Measurements from ENCODE around the gene ALDH3A1.
"Not testable (repeated sequence)": the region's sequence is repeated elsewhere in the genome, so short reads cannot be mapped to it uniquely, and the experiment has no call there.

The ALDH3A1 gene

GRCh38 chr17:19766421-19767270 is 18.5 kb upstream of the ALDH3A1 start:
- Histone ChIP-seq H3K4ac (ENCODE audit: low read depth, low read length) (no peak overlapping the region), H3K4me1 (ENCODE audit: control insufficient read depth in 1 of 2, insufficient read depth in 2 of 2, low read length in 2 of 2) (no peaks in the 10 kb centered on the region), H2BK120ac (ENCODE audit: insufficient read depth, low read length, poor library complexity) (no peak overlapping the region), H3K4me3 (ENCODE audit: low read depth, low read length) (no peak overlapping the region), H3K4me2 (ENCODE audit: low read length) (no peak overlapping the region), H4K8ac (ENCODE audit: low read depth, low read length) (no peak overlapping the region), H2AFZ (ENCODE audit: insufficient read depth, low read length, poor library complexity) (no peak overlapping the region), H2AK5ac (ENCODE audit: low read length) (no peak overlapping the region), H4K12ac (ENCODE audit: low read depth, low read length) (no peak overlapping the region), H2BK5ac (ENCODE audit: low read depth, low read length, poor library complexity) (no peak overlapping the region), H3K27me3 (ENCODE audit: insufficient read depth, low read length) (no peaks in the 10 kb centered on the region), H4K91ac (ENCODE audit: low read depth, low read length) (no peak overlapping the region), H3K79me2 (ENCODE audit: control insufficient read depth, insufficient read depth, low read length, poor library complexity) (no peaks in the 10 kb centered on the region), H3K9ac (ENCODE audit: low read length) (no peak overlapping the region), H3K18ac (ENCODE audit: low read length) (no peak overlapping the region), H2BK12ac (ENCODE audit: low read length) (no peak overlapping the region), H3K27ac (ENCODE audit: low read depth, low read length) (no peak overlapping the region), H3K9me3 (ENCODE audit: insufficient read depth, low read depth, low read length) (peaks cover 2% of the 10 kb centered on the region), H3K14ac (ENCODE audit: low read length) (no peak overlapping the region), H3K23ac (ENCODE audit: low read length) (no peak overlapping the region), H3K79me1 (ENCODE audit: low read length) (no peaks in the 10 kb centered on the region), H3K36me3 (ENCODE audit: control insufficient read depth in 1 of 2, insufficient read depth in 2 of 2, low read length in 2 of 2) (no peaks in the 10 kb centered on the region)
- DNase-seq = peak; percentile 47 to 84
- no CpG with 5 or more reads among the region's 12 CpGs for WGBS (ENCODE audit: extremely low coverage, insufficient coverage, insufficient read length)

DNA sequence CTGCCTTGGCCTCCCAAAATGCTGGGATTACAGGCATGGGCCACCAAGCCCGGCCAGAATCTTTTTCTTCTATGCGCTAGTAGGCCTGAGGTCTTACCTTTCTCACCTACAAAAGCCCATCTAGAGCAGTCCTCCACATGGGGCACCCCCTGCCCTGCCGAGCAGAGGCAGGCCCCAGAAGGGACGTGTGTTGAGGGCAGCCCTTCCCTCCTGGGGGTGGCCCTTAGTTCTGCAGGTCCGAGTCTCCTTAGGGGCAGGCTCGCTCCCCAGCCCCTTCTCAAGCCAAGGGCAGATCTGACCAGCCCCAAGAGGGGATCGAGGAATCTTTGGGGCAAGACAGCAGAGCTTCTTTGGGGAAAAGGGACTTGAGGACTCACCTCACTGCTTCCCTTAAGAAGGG is 17.9 kb upstream of the ALDH3A1 start:
- no CpG with 5 or more reads among the region's 7 CpGs for WGBS (ENCODE audit: extremely low coverage, insufficient coverage, insufficient read length)
- Histone ChIP-seq H4K12ac (ENCODE audit: low read depth, low read length) (no peak overlapping the region), H4K91ac (ENCODE audit: low read depth, low read length) (no peak overlapping the region)

GRCh38 chr17:19763991-19764390 is 15.9 kb upstream of the ALDH3A1 start:
- not testable (repeated sequence) for H2AFZ ChIP-seq (ENCODE audit: insufficient read depth, low read length, poor library complexity); H3K4me2 ChIP-seq (ENCODE audit: low read length); H4K12ac ChIP-seq (ENCODE audit: low read depth, low read length); H3K4me3 ChIP-seq (ENCODE audit: low read depth, low read length); H3K18ac ChIP-seq (ENCODE audit: low read length); H4K8ac ChIP-seq (ENCODE audit: low read depth, low read length); DNase-seq; H3K14ac ChIP-seq (ENCODE audit: low read length); H3K23ac ChIP-seq (ENCODE audit: low read length); H3K36me3 ChIP-seq (ENCODE audit: control insufficient read depth in 1 of 2, insufficient read depth in 2 of 2, low read length in 2 of 2); H3K4ac ChIP-seq (ENCODE audit: low read depth, low read length); H3K27me3 ChIP-seq (ENCODE audit: insufficient read depth, low read length); H3K9me3 ChIP-seq (ENCODE audit: insufficient read depth, low read depth, low read length); H3K9ac ChIP-seq (ENCODE audit: low read length); H2BK120ac ChIP-seq (ENCODE audit: insufficient read depth, low read length, poor library complexity); H3K4me1 ChIP-seq (ENCODE audit: control insufficient read depth in 1 of 2, insufficient read depth in 2 of 2, low read length in 2 of 2); H3K79me1 ChIP-seq (ENCODE audit: low read length); H2AK5ac ChIP-seq (ENCODE audit: low read length); H3K79me2 ChIP-seq (ENCODE audit: control insufficient read depth, insufficient read depth, low read length, poor library complexity); H3K27ac ChIP-seq (ENCODE audit: low read depth, low read length); H2BK12ac ChIP-seq (ENCODE audit: low read length); H4K91ac ChIP-seq (ENCODE audit: low read depth, low read length); H2BK5ac ChIP-seq (ENCODE audit: low read depth, low read length, poor library complexity)
- WGBS (ENCODE audit: extremely low coverage, insufficient coverage, insufficient read length) = no CpG with 5 or more reads among the region's 6 CpGs

More for the DNA sequence above, 17.9 kb upstream of the ALDH3A1 start:
- no peaks in the 10 kb centered on the region for H3K36me3 ChIP-seq (ENCODE audit: control insufficient read depth in 1 of 2, insufficient read depth in 2 of 2, low read length in 2 of 2)
- no peaks in the 10 kb centered on the region for H3K27me3 ChIP-seq (ENCODE audit: insufficient read depth, low read length)
- no peak overlapping the region for H3K9ac ChIP-seq (ENCODE audit: low read length)
- H3K9me3 ChIP-seq (ENCODE audit: insufficient read depth, low read depth, low read length) = peaks cover 2% of the 10 kb centered on the region
- H3K4me2 ChIP-seq (ENCODE audit: low read length) = no peak overlapping the region
- H3K4me3 ChIP-seq (ENCODE audit: low read depth, low read length) = no peak overlapping the region
- H3K4me1 ChIP-seq (ENCODE audit: control insufficient read depth in 1 of 2, insufficient read depth in 2 of 2, low read length in 2 of 2) = no peaks in the 10 kb centered on the region
- no peak overlapping the region for H3K27ac ChIP-seq (ENCODE audit: low read depth, low read length)
- no peak overlapping the region for H2BK120ac ChIP-seq (ENCODE audit: insufficient read depth, low read length, poor library complexity)
- no peak overlapping the region for H4K8ac ChIP-seq (ENCODE audit: low read depth, low read length)
- H3K79me2 ChIP-seq (ENCODE audit: control insufficient read depth, insufficient read depth, low read length, poor library complexity) = no peaks in the 10 kb centered on the region
- H3K23ac ChIP-seq (ENCODE audit: low read length) = no peak overlapping the region
- no peak overlapping the region for H3K14ac ChIP-seq (ENCODE audit: low read length)
- H2AFZ ChIP-seq (ENCODE audit: insufficient read depth, low read length, poor library complexity) = no peak overlapping the region
- H3K79me1 ChIP-seq (ENCODE audit: low read length) = no peaks in the 10 kb centered on the region
- H2AK5ac ChIP-seq (ENCODE audit: low read length) = no peak overlapping the region
- no peak overlapping the region for H3K18ac ChIP-seq (ENCODE audit: low read length)
- no peak overlapping the region for H3K4ac ChIP-seq (ENCODE audit: low read depth, low read length)
- DNase-seq = no peak
- no peak overlapping the region for H2BK5ac ChIP-seq (ENCODE audit: low read depth, low read length, poor library complexity)
- H2BK12ac ChIP-seq (ENCODE audit: low read length) = no peak overlapping the region

DNA sequence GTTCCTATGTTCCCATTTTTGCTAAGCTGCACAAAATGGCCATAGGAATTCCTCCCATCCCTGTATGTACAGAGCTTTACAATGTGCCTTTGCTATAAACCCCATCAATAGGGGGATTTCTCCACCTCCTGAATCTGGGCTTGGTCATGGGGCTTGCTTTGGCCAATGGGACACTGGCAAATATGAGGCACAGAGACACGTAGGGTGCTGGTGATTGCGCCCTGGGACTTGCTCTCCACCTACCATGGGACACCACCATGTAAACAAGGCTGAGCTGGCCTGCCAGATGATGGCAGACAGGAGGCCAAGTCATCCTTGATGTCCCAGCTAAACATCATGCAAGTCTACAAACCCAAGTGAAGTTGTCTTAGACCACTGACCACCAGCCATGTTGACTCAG is 15.3 kb upstream of the ALDH3A1 start:
- H2BK12ac ChIP-seq (ENCODE audit: low read length) = no peak overlapping the region
- no peaks in the 10 kb centered on the region for H3K79me1 ChIP-seq (ENCODE audit: low read length)
- no peak overlapping the region for H2AFZ ChIP-seq (ENCODE audit: insufficient read depth, low read length, poor library complexity)
- DNase-seq = no peak
- H3K4ac ChIP-seq (ENCODE audit: low read depth, low read length) = no peak overlapping the region
- H4K12ac ChIP-seq (ENCODE audit: low read depth, low read length) = no peak overlapping the region
- H3K23ac ChIP-seq (ENCODE audit: low read length) = no peak overlapping the region
- H3K14ac ChIP-seq (ENCODE audit: low read length) = no peak overlapping the region
- H2BK120ac ChIP-seq (ENCODE audit: insufficient read depth, low read length, poor library complexity) = no peak overlapping the region
- no peak overlapping the region for H3K4me3 ChIP-seq (ENCODE audit: low read depth, low read length)
- peak overlapping the region; percentile 28 for H3K9ac ChIP-seq (ENCODE audit: low read length)
- no peaks in the 10 kb centered on the region for H3K79me2 ChIP-seq (ENCODE audit: control insufficient read depth, insufficient read depth, low read length, poor library complexity)
- H4K8ac ChIP-seq (ENCODE audit: low read depth, low read length) = no peak overlapping the region
- H3K9me3 ChIP-seq (ENCODE audit: insufficient read depth, low read depth, low read length) = no peaks in the 10 kb centered on the region
- no peaks in the 10 kb centered on the region for H3K36me3 ChIP-seq (ENCODE audit: control insufficient read depth in 1 of 2, insufficient read depth in 2 of 2, low read length in 2 of 2)
- WGBS (ENCODE audit: extremely low coverage, insufficient coverage, insufficient read length) = no CpG with 5 or more reads among the region's 2 CpGs
- no peak overlapping the region for H2AK5ac ChIP-seq (ENCODE audit: low read length)
- H3K4me1 ChIP-seq (ENCODE audit: control insufficient read depth in 1 of 2, insufficient read depth in 2 of 2, low read length in 2 of 2) = no peaks in the 10 kb centered on the region
- H4K91ac ChIP-seq (ENCODE audit: low read depth, low read length) = no peak overlapping the region
- no peak overlapping the region for H2BK5ac ChIP-seq (ENCODE audit: low read depth, low read length, poor library complexity)
- H3K18ac ChIP-seq (ENCODE audit: low read length) = no peak overlapping the region
- H3K27ac ChIP-seq (ENCODE audit: low read depth, low read length) = no peak overlapping the region
- H3K27me3 ChIP-seq (ENCODE audit: insufficient read depth, low read length) = no peaks in the 10 kb centered on the region
- H3K4me2 ChIP-seq (ENCODE audit: low read length) = no peak overlapping the region

All from trophoblast cell (in vitro differentiated cells and primary cell).